H1 (cell line): ENCODE results near the gene RPRD1A. TPM values are rescaled to one million over a fixed set of nuclear protein-coding genes. Genes with fewer than 3 reads are reported as not detected.

Experiments used
- CHD2 ChIP-seq: IDR thresholded peaks from 2 replicates; pipeline ENCODE4 v1.6.1; 2012; ENCODE audit warnings: low read length, improper control_type of control experiment
- SIX5 ChIP-seq: IDR thresholded peaks from 2 replicates; pipeline ENCODE4 v1.6.1; 2011; ENCODE audit warnings: mild to moderate bottlenecking, low read depth, low read length
- SP4 ChIP-seq: IDR thresholded peaks from 2 replicates; pipeline ENCODE4 v1.6.1; 2012; ENCODE audit warnings: low read length, inconsistent platforms
- polyA plus RNA-seq, 7 experiments: library from polyadenylated mRNA; depleted of rRNA in 3 of 7; stranded (reverse) in 5 of 7; unstranded in 2 of 7; fragments of >200 nt in 5 of 7; fragments of 200-250 nt in 2 of 7; gene quantifications; 1 replicate in 5 of 7; 2 replicates in 1 of 7; 4 replicates in 1 of 7; pipeline versions ENCODE4 v1.2.1 to v1.2.3, GENCODE V29; 2011 to 2013; ENCODE audit warnings: missing spikeins in 2 of 7, mixed read lengths in 2 of 7
- total RNA-seq: library from RNA; stranded (reverse); fragmentation: NEBNext Ultra II Directional; extraction: Animal tissue kit (Norgen Biotek cat#: 25700); gene quantifications from 2 replicates; pipeline ENCODE4 v1.2.1, GENCODE V29; 2021

The RPRD1A gene
- total and polyA plus RNA-seq, 2 of the 8 experiments (the other 6 are each of a cell fraction or from before 2014, with no cell fraction given), result 40.5 to 106 TPM

GRCh38 chr18:36095936-36096519 lies 28.7 kb upstream of the RPRD1A start (continued):
- no peak for TF ChIP-seq SP4
- no peak for TF ChIP-seq CHD2
- TF ChIP-seq SIX5, result no peak
